ENCODE results near the gene CAAP1. TPM values are rescaled to one million over a fixed set of nuclear protein-coding genes. Genes with fewer than 3 reads are reported as not detected.

CAAP1 gene
- polyA plus RNA-seq, 1 donor (not counting 4 experiments of a cell fraction or from before 2014, with no cell fraction given) = 14.4 TPM

DNA sequence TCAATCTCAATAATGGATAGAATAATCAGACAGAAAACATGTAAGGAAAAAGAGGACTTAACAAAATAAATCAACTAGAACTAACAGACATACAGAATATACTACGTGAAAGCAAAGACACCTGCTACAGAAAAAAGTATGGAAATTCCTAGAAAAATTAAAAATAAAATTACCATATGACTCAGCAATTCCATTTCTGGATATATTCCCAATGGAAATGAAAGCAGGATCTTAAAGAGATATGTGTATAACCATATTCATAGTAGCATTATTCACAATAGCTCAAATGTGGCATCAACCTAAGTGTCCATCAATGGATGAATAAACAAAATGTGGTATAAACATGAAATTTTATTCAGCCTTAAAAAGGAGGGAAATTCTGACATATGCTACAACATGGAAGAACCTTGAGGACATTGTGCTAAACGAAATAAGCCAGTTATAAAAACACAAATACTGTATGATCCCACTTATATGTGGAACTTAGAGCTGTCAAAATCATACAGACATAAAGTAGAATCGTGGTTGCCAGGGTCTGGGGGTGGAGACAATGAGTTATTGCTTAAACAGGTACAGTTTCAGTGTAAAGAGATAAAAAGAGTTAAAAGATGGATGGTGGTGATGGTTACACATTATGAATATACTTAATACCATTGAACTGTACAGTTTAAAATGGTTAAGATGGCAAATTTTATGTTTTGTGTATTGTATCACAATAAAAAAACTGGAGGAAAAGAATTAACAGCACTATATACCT lies 47.5 kb upstream of the CAAP1 start:
- Histone ChIP-seq H2AFZ (ENCODE audit: control insufficient read depth, low read length) (no peak overlapping the region), H3K4me2 (ENCODE audit: control insufficient read depth, extremely low read depth, insufficient read depth, low read depth, low read length) (no peak overlapping the region), H3K9me1 (ENCODE audit: control insufficient read depth, extremely low read depth, insufficient read depth, low read length) (no peaks in the 10 kb centered on the region), H3K9me3 (ENCODE audit: control insufficient read depth, low read depth, low read length) (no peaks in the 10 kb centered on the region), H3K9ac (ENCODE audit: control insufficient read depth, extremely low read depth, insufficient read depth, low read length) (no peak overlapping the region), H3K4me1 (ENCODE audit: control insufficient read depth, extremely low read depth, insufficient read depth, low read length) (peaks cover 2% of the 10 kb centered on the region), H3K4me3 (ENCODE audit: control insufficient read depth in 2 of 3, extremely low read depth in 1 of 3, insufficient read depth in 2 of 3, low read depth in 1 of 3, low read length in 3 of 3) (no peak overlapping the region), H3K27me3 (ENCODE audit: control insufficient read depth, extremely low read depth, insufficient read depth, low read length) (no peaks in the 10 kb centered on the region), H3K27ac (ENCODE audit: control insufficient read depth, insufficient read depth, low read length) (no peak overlapping the region), H3K36me3 (ENCODE audit: control insufficient read depth in 2 of 2, extremely low read depth in 1 of 2, insufficient read depth in 2 of 2, low read length in 2 of 2) (peaks cover 0 to 3% of the 10 kb centered on the region in 2 experiments), H3K79me2 (ENCODE audit: control insufficient read depth, insufficient read depth, low read length) (peaks cover 98% of the 10 kb centered on the region), H4K20me1 (ENCODE audit: control insufficient read depth, extremely low read depth, insufficient read depth, low read length) (no peaks in the 10 kb centered on the region)
- FAIRE-seq (no peak), DNase-seq (ENCODE audit: low read depth, low spot score) (no peak)
- dilution Hi-C loops (cut with MboI; ENCODE audit: extremely low pct_ligation_motif_present, low sequenced_read_pairs) = no loop called here
- no peak for TF ChIP-seq EZH2 (IDR thresholded peaks at IDR 0.05; ENCODE audit: low read length)
- TF ChIP-seq, protein P1, sequence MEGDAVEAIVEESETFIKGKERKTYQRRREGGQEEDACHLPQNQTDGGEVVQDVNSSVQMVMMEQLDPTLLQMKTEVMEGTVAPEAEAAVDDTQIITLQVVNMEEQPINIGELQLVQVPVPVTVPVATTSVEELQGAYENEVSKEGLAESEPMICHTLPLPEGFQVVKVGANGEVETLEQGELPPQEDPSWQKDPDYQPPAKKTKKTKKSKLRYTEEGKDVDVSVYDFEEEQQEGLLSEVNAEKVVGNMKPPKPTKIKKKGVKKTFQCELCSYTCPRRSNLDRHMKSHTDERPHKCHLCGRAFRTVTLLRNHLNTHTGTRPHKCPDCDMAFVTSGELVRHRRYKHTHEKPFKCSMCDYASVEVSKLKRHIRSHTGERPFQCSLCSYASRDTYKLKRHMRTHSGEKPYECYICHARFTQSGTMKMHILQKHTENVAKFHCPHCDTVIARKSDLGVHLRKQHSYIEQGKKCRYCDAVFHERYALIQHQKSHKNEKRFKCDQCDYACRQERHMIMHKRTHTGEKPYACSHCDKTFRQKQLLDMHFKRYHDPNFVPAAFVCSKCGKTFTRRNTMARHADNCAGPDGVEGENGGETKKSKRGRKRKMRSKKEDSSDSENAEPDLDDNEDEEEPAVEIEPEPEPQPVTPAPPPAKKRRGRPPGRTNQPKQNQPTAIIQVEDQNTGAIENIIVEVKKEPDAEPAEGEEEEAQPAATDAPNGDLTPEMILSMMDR (optimal IDR thresholded peaks at IDR 0.05 in 1 of 3, IDR thresholded peaks at IDR 0.05 in 1 of 3, conservative IDR thresholded peaks at IDR 0.05 in 1 of 3; ENCODE audit: extremely low read depth in 1 of 3, insufficient read depth in 2 of 3, low read length in 3 of 3) = no peak

GRCh38 chr9:26937816-26938371 lies 45.3 kb upstream of the CAAP1 start:
- Histone ChIP-seq H2AFZ (ENCODE audit: control insufficient read depth, low read length) (no peak overlapping the region), H3K27me3 (ENCODE audit: control insufficient read depth, extremely low read depth, insufficient read depth, low read length) (no peaks in the 10 kb centered on the region), H4K20me1 (ENCODE audit: control insufficient read depth, extremely low read depth, insufficient read depth, low read length) (no peaks in the 10 kb centered on the region), H3K36me3 (ENCODE audit: control insufficient read depth in 2 of 2, extremely low read depth in 1 of 2, insufficient read depth in 2 of 2, low read length in 2 of 2) (no peaks in the 10 kb centered on the region), H3K4me2 (ENCODE audit: control insufficient read depth, extremely low read depth, insufficient read depth, low read depth, low read length) (no peak overlapping the region), H3K79me2 (ENCODE audit: control insufficient read depth, insufficient read depth, low read length) (peaks cover 83% of the 10 kb centered on the region), H3K9ac (ENCODE audit: control insufficient read depth, extremely low read depth, insufficient read depth, low read length) (no peak overlapping the region), H3K9me1 (ENCODE audit: control insufficient read depth, extremely low read depth, insufficient read depth, low read length) (no peaks in the 10 kb centered on the region), H3K4me1 (ENCODE audit: control insufficient read depth, extremely low read depth, insufficient read depth, low read length) (no peaks in the 10 kb centered on the region), H3K4me3 (ENCODE audit: control insufficient read depth in 2 of 3, extremely low read depth in 1 of 3, insufficient read depth in 2 of 3, low read depth in 1 of 3, low read length in 3 of 3) (no peak overlapping the region), H3K27ac (ENCODE audit: control insufficient read depth, insufficient read depth, low read length) (no peak overlapping the region), H3K9me3 (ENCODE audit: control insufficient read depth, low read depth, low read length) (no peaks in the 10 kb centered on the region)
- dilution Hi-C loops (cut with MboI; ENCODE audit: extremely low pct_ligation_motif_present, low sequenced_read_pairs) = no loop called here
- no peak for TF ChIP-seq EZH2 (IDR thresholded peaks at IDR 0.05; ENCODE audit: low read length)
- TF ChIP-seq, protein P1 (optimal IDR thresholded peaks at IDR 0.05 in 1 of 3, IDR thresholded peaks at IDR 0.05 in 1 of 3, conservative IDR thresholded peaks at IDR 0.05 in 1 of 3; ENCODE audit: extremely low read depth in 1 of 3, insufficient read depth in 2 of 3, low read length in 3 of 3) = no peak
- FAIRE-seq = no peak
- DNase-seq (ENCODE audit: low read depth, low spot score) = no peak
